ENCODE data around the gene ITGAL.
"Not testable (repeated sequence)": the region's sequence is repeated elsewhere in the genome, so short reads cannot be mapped to it uniquely, and the experiment has no call there.

ITGAL gene

GRCh38 chr16:30457743-30458560 lies 14.6 kb upstream of the ITGAL start:
- DNase-seq: no peak

GRCh38 chr16:30458561-30459394 lies 13.8 kb upstream of the ITGAL start:
- DNase-seq: peak; percentile 76 to 77

GRCh38 chr16:30459456-30459855 lies 13.1 kb upstream of the ITGAL start:
- no peak for DNase-seq

GRCh38 chr16:30461426-30461825 lies 11.1 kb upstream of the ITGAL start:
- not testable (repeated sequence) for DNase-seq

- DNase-seq: no peak
These were observed 8.5 kb upstream of the ITGAL start for GRCh38 chr16:30464078-30464477.

- no peak for DNase-seq
These were observed 2.4 kb upstream of the ITGAL start for GRCh38 chr16:30470170-30470512.

- DNase-seq: no peak
These were observed 1.9 kb upstream of the ITGAL start for GRCh38 chr16:30470632-30470995.

- DNase-seq: peak; percentile 54 to 57
These were observed 910 bp downstream of the ITGAL start for GRCh38 chr16:30473231-30474073.

GRCh38 chr16:30474074-30474452 lies 1.5 kb downstream of the ITGAL start:
- DNase-seq: no peak

GRCh38 chr16:30474684-30475083 lies 2.1 kb downstream of the ITGAL start:
- no peak for DNase-seq

- DNase-seq: no peak
These were observed 4.4 kb downstream of the ITGAL start for GRCh38 chr16:30476991-30477390.

- not testable (repeated sequence) for DNase-seq
These were observed 5.2 kb downstream of the ITGAL start for GRCh38 chr16:30477773-30478172.

- DNase-seq: no peak
These were observed 6.4 kb downstream of the ITGAL start for GRCh38 chr16:30478766-30479478.

- DNase-seq: no peak
These were observed 8.8 kb downstream of the ITGAL start for GRCh38 chr16:30481381-30481780.

- no peak for DNase-seq
These were observed 9.8 kb downstream of the ITGAL start for GRCh38 chr16:30482366-30482765.

GRCh38 chr16:30484887-30485286 lies 12.3 kb downstream of the ITGAL start:
- DNase-seq: no peak

- DNase-seq: no peak
These were observed 13.4 kb downstream of the ITGAL start for GRCh38 chr16:30485818-30486436.

GRCh38 chr16:30488764-30489605 lies 16.4 kb downstream of the ITGAL start:
- DNase-seq: no peak

GRCh38 chr16:30490210-30490609 lies 17.7 kb downstream of the ITGAL start:
- no peak for DNase-seq

- DNase-seq: no peak
These were observed 18.7 kb downstream of the ITGAL start for GRCh38 chr16:30491229-30491628.

GRCh38 chr16:30491744-30492308 lies 19.3 kb downstream of the ITGAL start:
- no peak for DNase-seq
